Measurements from ENCODE around the gene RPL29. TPM values are rescaled to one million over a fixed set of nuclear protein-coding genes. Genes with fewer than 3 reads are reported as not detected.
A peak's percentile ranks its signal among the peaks of the same experiment; 100 is the strongest.

Gene RPL29
- total and polyA plus RNA-seq, 2 of the 8 experiments (the other 6 are each of a cell fraction or from before 2014, with no cell fraction given) = 1,467 to 2,660 TPM

DNA sequence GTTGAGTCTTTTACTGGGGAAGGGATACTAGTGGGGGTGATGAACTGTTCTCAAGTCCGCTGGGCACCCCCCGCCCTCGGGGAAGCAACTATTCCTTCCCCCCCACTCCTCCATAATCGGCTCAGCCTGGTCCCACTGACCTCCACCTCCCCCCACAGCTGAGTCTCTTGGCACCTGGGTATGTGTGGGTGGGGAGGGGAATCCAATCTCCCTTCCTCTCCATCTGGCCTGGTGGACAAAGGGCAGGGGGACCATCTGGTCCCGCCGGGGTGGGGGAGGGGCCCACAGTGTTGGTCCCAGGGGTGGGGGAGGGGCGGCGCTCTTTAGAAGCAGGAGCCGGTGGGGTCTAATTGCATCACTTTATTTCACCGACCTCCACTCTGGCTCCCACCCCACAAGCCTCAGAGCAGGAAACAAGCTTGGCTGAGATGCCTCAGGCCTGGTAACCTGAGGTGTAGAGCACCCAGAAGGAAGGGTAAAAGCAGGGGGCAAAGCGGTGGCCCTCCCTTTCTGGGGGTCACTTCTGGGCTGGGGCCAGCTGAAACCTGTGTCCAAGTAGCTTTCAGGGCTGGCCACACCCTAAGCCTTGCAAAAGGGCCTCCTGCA is 27.4 kb downstream of the RPL29 start (continued):
- TF ChIP-seq CHD7 (IDR thresholded peaks at IDR 0.05; ENCODE audit: insufficient replicate concordance, low read length) (no peak), NRF1 (IDR thresholded peaks at IDR 0.05; ENCODE audit: low read depth, low read length) (no peak), RXRA (IDR thresholded peaks at IDR 0.05; ENCODE audit: insufficient read depth, low read depth, low read length) (no peak), POLR2A (IDR thresholded peaks at IDR 0.05; ENCODE audit: control extremely low read depth in 1 of 2, low read depth in 2 of 2, low read length in 2 of 2) (no peak; a peak in 1 of 3 replicates), KDM5A (IDR thresholded peaks at IDR 0.05; ENCODE audit: low read length) (no peak), SIN3A (conservative IDR thresholded peaks at IDR 0.05 in 1 of 2, IDR thresholded peaks at IDR 0.05 in 1 of 2; ENCODE audit: low read depth in 1 of 2, low read length in 2 of 2) (peak in 1 of 2 experiments; percentile 47; a peak in 1 of 4 replicates), TAF1 (IDR thresholded peaks at IDR 0.05; ENCODE audit: low read depth, low read length) (peak; percentile 55), CEBPB (IDR thresholded peaks at IDR 0.05; ENCODE audit: low read depth, low read length) (peak; percentile 76), POU5F1 (IDR thresholded peaks at IDR 0.05; ENCODE audit: low read depth, low read length) (no peak), SP4 (IDR thresholded peaks at IDR 0.05; ENCODE audit: low read length) (no peak)
- TF ChIP-seq, protein P1, sequence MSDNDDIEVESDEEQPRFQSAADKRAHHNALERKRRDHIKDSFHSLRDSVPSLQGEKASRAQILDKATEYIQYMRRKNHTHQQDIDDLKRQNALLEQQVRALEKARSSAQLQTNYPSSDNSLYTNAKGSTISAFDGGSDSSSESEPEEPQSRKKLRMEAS (IDR thresholded peaks at IDR 0.05) = peak; percentile 50; the same call in 1 of the 2 replicates
